Neural cell (in vitro differentiated cells): ENCODE measurements around the gene FOXJ3. TPM values are rescaled to one million over a fixed set of nuclear protein-coding genes. Genes with fewer than 3 reads are reported as not detected.

ENCODE experiments used
- H2AFZ ChIP-seq: fragments of 200-600, 300-800 bp; sonication (generic), shearing (Covaris generic); 2 replicates; pipeline ENCODE4 v1.6.0; 2014; ENCODE audit warnings: low read depth, mild to moderate bottlenecking, antibody characterized with exemption, low read length, moderate library complexity
- H3F3A ChIP-seq: fragments of 200-600 bp; shearing (Covaris generic); 2 replicates; pipeline ENCODE4 v1.6.1; 2016; ENCODE audit warnings: mild to moderate bottlenecking, moderate library complexity, mixed read lengths, antibody characterized with exemption, low read length; ENCODE audit not compliant: insufficient read depth, poor library complexity, severe bottlenecking
- H3K27ac ChIP-seq: fragments of 200-600, 300-800 bp; sonication (generic), shearing (Covaris generic); 2 replicates; pipeline ENCODE4 v1.5.1; 2014; ENCODE audit warnings: mild to moderate bottlenecking, low read length, moderate library complexity
- H3K27me3 ChIP-seq: fragments of 300-800, 200-600 bp; sonication (generic), shearing (Covaris generic); 2 replicates; pipeline ENCODE4 v1.6.0; 2014; ENCODE audit warnings: mild to moderate bottlenecking, low read depth, low read length, moderate library complexity; ENCODE audit not compliant: insufficient read depth
- H3K36me3 ChIP-seq: fragments of 300-800, 200-600 bp; sonication (generic), shearing (Covaris generic); 2 replicates; pipeline ENCODE4 v1.5.1; 2014; ENCODE audit warnings: mild to moderate bottlenecking, antibody characterized with exemption, low read length, moderate library complexity; ENCODE audit not compliant: insufficient read depth
- H3K4me2 ChIP-seq: fragments of 300-800, 200-600 bp; sonication (generic), shearing (Covaris generic); 2 replicates; pipeline ENCODE4 v1.6.0; 2014; ENCODE audit warnings: mild to moderate bottlenecking, low read length
- H3K4me3 ChIP-seq: fragments of 300-800, 200-600 bp; sonication (generic), shearing (Covaris generic); 2 replicates; pipeline ENCODE4 v1.5.1; 2014; ENCODE audit warnings: mild to moderate bottlenecking, low read length, moderate library complexity
- H3K79me2 ChIP-seq: fragments of 200-600 bp; shearing (Covaris generic); replicated peaks from 2 replicates; pipeline ENCODE4 v1.6.0; 2014; ENCODE audit warnings: mild to moderate bottlenecking, low read length, moderate library complexity; ENCODE audit not compliant: insufficient read depth
- H3K9ac ChIP-seq: fragments of 300-800, 200-600 bp; sonication (generic), shearing (Covaris generic); 2 replicates; pipeline ENCODE4 v1.6.1; 2016; ENCODE audit warnings: mild to moderate bottlenecking, low read length, mixed read lengths
- H3K9me2 ChIP-seq: fragments of 200-600 bp; shearing (Covaris generic); 2 replicates; pipeline ENCODE4 v1.6.1; 2016; ENCODE audit warnings: mild to moderate bottlenecking, low read length, mixed read lengths; ENCODE audit not compliant: insufficient read depth
- H3K9me3 ChIP-seq: fragments of 200-600, 300-800 bp; sonication (generic), shearing (Covaris generic); 2 replicates; pipeline ENCODE4 v1.6.1; 2016; ENCODE audit warnings: mild to moderate bottlenecking, mixed run types, low read length, moderate library complexity, mixed read lengths
- H4K20me1 ChIP-seq: fragments of 200-600 bp; shearing (Covaris generic); 2 replicates; pipeline ENCODE4 v1.6.1; 2016; ENCODE audit warnings: mild to moderate bottlenecking, mixed run types; ENCODE audit not compliant: insufficient read depth
- EP300 ChIP-seq: fragments of 450-650 bp; conservative IDR thresholded peaks from 2 replicates; pipeline ENCODE4 v1.6.1; 2014; ENCODE audit warnings: antibody characterized with exemption, mild to moderate bottlenecking, moderate library complexity; ENCODE audit not compliant: poor library complexity, severe bottlenecking
- EZH2 ChIP-seq: fragments of 200-600, 300-800 bp; shearing (Covaris generic), sonication (generic); IDR thresholded peaks from 2 replicates; pipeline ENCODE4 v1.6.1; 2014; ENCODE audit warnings: antibody characterized with exemption, low read length, borderline replicate concordance, mild to moderate bottlenecking; ENCODE audit not compliant: insufficient read depth, poor library complexity, severe bottlenecking
- MXI1 ChIP-seq: fragments of 450-650 bp; conservative IDR thresholded peaks from 2 replicates; pipeline ENCODE4 v1.6.1; 2014; ENCODE audit warnings: antibody characterized with exemption, mild to moderate bottlenecking; ENCODE audit not compliant: poor library complexity, severe bottlenecking
- RAD21 ChIP-seq: fragments of 450-650 bp; conservative IDR thresholded peaks from 2 replicates; pipeline ENCODE4 v1.6.1; 2014; ENCODE audit warnings: antibody characterized with exemption, mild to moderate bottlenecking, moderate library complexity
- SMC3 ChIP-seq: fragments of 450-650 bp; conservative IDR thresholded peaks from 2 replicates; pipeline ENCODE4 v1.6.1; 2014; ENCODE audit warnings: antibody characterized with exemption, mild to moderate bottlenecking, moderate library complexity; ENCODE audit not compliant: poor library complexity
- TAF1 ChIP-seq: IDR thresholded peaks from 2 replicates; pipeline ENCODE4 v1.6.1; 2012; ENCODE audit warnings: low read depth
- polyA plus RNA-seq: library from polyadenylated mRNA; depleted of rRNA; stranded (reverse); fragments of >200 nt; gene quantifications from 2 replicates; pipeline ENCODE4 v1.2.3, GENCODE V29; 2014
- TF ChIP-seq, protein P1 (sequence below): IDR thresholded peaks from 2 replicates; pipeline ENCODE4 v1.6.1; 2012; ENCODE audit warnings: borderline replicate concordance
- TF ChIP-seq, protein P2 (sequence below): fragments of 450-650 bp; IDR thresholded peaks from 2 replicates; pipeline ENCODE4 v1.5.1; 2014; ENCODE audit warnings: antibody characterized with exemption, mild to moderate bottlenecking, moderate library complexity; ENCODE audit not compliant: poor library complexity, severe bottlenecking

FOXJ3 gene
- polyA plus RNA-seq, 1 donor from 2014 or later = 36.0 TPM

DNA sequence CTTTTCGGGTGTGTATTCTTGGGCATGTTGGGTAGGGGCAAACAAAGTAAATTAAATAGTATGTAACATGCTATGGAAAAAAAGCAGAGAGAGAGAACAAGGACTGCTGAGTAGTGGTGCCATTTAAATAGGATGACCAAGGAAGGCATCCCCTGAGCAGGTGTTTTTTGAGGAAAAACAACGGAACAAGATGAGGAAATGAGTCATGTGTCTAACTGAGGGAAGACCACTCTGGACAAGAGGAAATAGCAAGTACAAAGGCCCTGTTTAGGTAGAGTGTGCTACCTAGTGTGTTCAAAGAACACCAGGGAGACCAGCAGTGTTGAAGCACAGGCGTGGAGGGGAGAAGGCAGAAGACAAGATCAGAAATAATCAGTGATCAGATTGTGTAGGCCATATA is 150.4 kb downstream of the FOXJ3 start:
- Histone ChIP-seq H3K9ac (no peak overlapping the region), H3K27me3 (no peaks in the 10 kb centered on the region), H3K9me2 (no peaks in the 10 kb centered on the region), H3K27ac (no peak overlapping the region), H3F3A (no peaks in the 10 kb centered on the region), H3K4me2 (no peak overlapping the region), H3K4me3 (no peak overlapping the region), H4K20me1 (no peaks in the 10 kb centered on the region), H2AFZ (no peak overlapping the region), H3K79me2 (no peaks in the 10 kb centered on the region), H3K9me3 (no peaks in the 10 kb centered on the region), H3K36me3 (no peaks in the 10 kb centered on the region)
- no peak for TF ChIP-seq MXI1
- TF ChIP-seq, protein P1, sequence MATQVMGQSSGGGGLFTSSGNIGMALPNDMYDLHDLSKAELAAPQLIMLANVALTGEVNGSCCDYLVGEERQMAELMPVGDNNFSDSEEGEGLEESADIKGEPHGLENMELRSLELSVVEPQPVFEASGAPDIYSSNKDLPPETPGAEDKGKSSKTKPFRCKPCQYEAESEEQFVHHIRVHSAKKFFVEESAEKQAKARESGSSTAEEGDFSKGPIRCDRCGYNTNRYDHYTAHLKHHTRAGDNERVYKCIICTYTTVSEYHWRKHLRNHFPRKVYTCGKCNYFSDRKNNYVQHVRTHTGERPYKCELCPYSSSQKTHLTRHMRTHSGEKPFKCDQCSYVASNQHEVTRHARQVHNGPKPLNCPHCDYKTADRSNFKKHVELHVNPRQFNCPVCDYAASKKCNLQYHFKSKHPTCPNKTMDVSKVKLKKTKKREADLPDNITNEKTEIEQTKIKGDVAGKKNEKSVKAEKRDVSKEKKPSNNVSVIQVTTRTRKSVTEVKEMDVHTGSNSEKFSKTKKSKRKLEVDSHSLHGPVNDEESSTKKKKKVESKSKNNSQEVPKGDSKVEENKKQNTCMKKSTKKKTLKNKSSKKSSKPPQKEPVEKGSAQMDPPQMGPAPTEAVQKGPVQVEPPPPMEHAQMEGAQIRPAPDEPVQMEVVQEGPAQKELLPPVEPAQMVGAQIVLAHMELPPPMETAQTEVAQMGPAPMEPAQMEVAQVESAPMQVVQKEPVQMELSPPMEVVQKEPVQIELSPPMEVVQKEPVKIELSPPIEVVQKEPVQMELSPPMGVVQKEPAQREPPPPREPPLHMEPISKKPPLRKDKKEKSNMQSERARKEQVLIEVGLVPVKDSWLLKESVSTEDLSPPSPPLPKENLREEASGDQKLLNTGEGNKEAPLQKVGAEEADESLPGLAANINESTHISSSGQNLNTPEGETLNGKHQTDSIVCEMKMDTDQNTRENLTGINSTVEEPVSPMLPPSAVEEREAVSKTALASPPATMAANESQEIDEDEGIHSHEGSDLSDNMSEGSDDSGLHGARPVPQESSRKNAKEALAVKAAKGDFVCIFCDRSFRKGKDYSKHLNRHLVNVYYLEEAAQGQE = no peak
- no peak for TF ChIP-seq RAD21
- TF ChIP-seq, protein P2, sequence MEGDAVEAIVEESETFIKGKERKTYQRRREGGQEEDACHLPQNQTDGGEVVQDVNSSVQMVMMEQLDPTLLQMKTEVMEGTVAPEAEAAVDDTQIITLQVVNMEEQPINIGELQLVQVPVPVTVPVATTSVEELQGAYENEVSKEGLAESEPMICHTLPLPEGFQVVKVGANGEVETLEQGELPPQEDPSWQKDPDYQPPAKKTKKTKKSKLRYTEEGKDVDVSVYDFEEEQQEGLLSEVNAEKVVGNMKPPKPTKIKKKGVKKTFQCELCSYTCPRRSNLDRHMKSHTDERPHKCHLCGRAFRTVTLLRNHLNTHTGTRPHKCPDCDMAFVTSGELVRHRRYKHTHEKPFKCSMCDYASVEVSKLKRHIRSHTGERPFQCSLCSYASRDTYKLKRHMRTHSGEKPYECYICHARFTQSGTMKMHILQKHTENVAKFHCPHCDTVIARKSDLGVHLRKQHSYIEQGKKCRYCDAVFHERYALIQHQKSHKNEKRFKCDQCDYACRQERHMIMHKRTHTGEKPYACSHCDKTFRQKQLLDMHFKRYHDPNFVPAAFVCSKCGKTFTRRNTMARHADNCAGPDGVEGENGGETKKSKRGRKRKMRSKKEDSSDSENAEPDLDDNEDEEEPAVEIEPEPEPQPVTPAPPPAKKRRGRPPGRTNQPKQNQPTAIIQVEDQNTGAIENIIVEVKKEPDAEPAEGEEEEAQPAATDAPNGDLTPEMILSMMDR = no peak
- no peak for TF ChIP-seq TAF1
- no peak for TF ChIP-seq SMC3
- no peak for TF ChIP-seq EZH2

DNA sequence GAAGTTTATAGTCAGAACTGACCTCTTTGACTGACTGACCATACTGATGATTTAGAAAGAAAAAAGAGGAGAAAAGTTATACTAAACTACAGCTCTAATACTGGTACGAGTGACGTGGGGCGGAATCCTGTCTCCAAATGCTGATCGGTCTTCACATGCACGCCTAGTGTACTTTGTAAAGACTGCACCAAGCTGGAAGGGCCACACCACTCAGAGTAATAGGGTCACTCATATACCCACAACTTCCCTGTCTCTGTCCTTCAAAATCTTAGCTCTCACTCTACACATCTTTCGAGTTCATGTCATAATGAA is 151.1 kb downstream of the FOXJ3 start:
- no peaks in the 10 kb centered on the region for H3K27me3 ChIP-seq
- H3K36me3 ChIP-seq = no peaks in the 10 kb centered on the region
- no peaks in the 10 kb centered on the region for H4K20me1 ChIP-seq
- H3K79me2 ChIP-seq = no peaks in the 10 kb centered on the region
- no peaks in the 10 kb centered on the region for H3F3A ChIP-seq
- H3K9me2 ChIP-seq = no peaks in the 10 kb centered on the region
- TF ChIP-seq EP300 (no peak), RAD21 (no peak), SMC3 (no peak), MXI1 (no peak)
- TF ChIP-seq, protein P2 = no peak
- TF ChIP-seq, protein P1 = no peak
- H3K9me3 ChIP-seq = no peaks in the 10 kb centered on the region
- H3K27ac ChIP-seq = no peak overlapping the region
- no peak overlapping the region for H2AFZ ChIP-seq
- no peak overlapping the region for H3K9ac ChIP-seq
- H3K4me3 ChIP-seq = no peak overlapping the region
- H3K4me2 ChIP-seq = no peak overlapping the region
